Activated CD8-positive, alpha-beta memory T cell treated with anti-CD3 and anti-CD28 coated beads for 36 hours (primary cell): ENCODE results near the gene BMPR2. TPM values are rescaled to one million over a fixed set of nuclear protein-coding genes. Genes with fewer than 3 reads are reported as not detected.
"Not testable (repeated sequence)": the region's sequence is repeated elsewhere in the genome, so short reads cannot be mapped to it uniquely, and the experiment has no call there.

Source experiments
- CTCF ChIA-PET: fragments of 350-600 bp; sonication (Branson Sonifier 250); formaldehyde crosslinking; loops from one replicate; lab custom pipeline; 2021; ENCODE audit warnings: antibody characterized with exemption; lab: Charles Lee
- POLR2A ChIA-PET: fragments of 350-600 bp; sonication (Branson Sonifier 250); formaldehyde crosslinking; loops from one replicate; lab custom pipeline; 2021; ENCODE audit warnings: antibody characterized with exemption; lab: Charles Lee
- total RNA-seq, 2 experiments: library from RNA; stranded (reverse); gene quantifications; one replicate each; pipeline ENCODE4 v1.2.3, GENCODE V29; 2021

Gene BMPR2
- total RNA-seq, 2 experiments from 2014 or later = 9.3 to 9.4 TPM

DNA sequence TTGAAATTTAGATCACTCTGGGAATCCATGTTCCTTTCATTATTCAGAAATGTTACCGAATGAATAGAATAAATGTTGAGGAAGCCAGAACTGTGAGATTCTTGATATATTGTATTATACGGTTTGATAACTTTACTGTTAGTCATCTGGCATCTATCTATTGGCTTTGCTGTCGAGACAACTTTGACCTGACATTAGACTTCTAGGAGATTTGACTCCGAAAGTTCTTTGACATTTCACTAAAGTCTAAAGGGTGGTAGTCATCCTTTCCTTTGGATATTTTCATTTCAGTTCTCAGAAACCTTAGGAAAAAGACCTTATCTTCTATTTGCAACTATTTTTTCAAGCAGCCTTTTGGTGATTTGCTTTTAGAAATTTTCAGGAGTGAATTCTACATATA, 1.9 kb downstream of the BMPR2 start:
- ChIA-PET POLR2A (no interaction called here), CTCF (interaction anchor here (1.4 kb wide), 1 partner anchor 14 kb away, joined by 6 read pairs; no protein-coding TSS in a partner anchor)

DNA sequence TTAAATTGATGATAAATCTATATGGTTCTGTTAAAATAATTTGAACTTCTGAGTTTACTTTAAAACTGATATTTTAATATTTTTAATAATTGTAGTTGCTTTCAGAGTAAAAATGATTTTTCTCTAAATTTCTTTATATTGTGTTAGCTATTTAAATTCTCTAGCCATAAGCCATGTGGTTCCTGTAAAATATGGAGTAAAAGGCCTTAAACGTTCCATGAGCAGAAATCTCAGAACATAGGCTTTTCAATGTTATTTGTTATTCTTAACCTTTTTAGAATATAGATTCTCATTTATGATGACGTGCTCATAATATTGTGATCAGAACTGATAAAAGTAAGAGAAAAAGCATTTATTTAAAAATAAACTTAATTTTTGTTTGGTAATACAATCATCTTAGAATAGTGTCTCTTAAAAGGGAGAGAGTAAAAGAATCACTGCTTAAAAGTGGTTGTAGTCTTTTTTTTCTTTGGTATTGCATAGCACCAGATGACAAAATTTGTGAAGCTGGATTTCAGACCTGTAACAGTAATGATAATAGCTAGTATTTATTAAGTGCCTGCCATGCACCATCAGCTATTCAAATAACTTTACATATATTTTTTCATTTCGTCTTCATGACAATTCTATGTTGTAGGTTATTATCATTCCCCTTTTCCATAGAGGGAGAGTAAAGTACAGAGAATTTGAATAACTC, 2.7 kb downstream of the BMPR2 start:
- CTCF ChIA-PET = interaction anchor here (1.4 kb wide), 1 partner anchor 14 kb away, joined by 6 read pairs; no protein-coding TSS in a partner anchor
- POLR2A ChIA-PET = interaction anchor here (0.6 kb wide), 1 partner anchor 92 kb away, joined by 10 read pairs; no protein-coding TSS in a partner anchor

DNA sequence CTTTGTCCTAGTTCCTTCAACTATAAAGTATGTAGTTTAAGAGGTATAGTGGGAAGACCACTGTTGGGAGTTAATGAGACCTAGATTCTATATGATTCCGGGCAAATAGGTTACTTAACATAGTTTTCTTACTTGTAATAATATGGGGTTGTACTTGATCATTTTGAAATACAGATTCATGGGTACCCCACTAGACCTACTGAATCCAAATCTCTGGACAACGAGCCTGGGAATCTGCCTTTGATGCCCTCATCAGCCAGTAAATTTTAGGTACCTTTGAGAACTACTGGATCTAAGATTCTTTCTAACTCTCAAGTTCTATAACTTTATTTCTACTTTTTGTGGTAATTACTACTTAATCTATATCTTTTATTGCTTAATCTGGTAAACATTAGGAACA, 6.6 kb downstream of the BMPR2 start:
- CTCF ChIA-PET = no interaction called here

DNA sequence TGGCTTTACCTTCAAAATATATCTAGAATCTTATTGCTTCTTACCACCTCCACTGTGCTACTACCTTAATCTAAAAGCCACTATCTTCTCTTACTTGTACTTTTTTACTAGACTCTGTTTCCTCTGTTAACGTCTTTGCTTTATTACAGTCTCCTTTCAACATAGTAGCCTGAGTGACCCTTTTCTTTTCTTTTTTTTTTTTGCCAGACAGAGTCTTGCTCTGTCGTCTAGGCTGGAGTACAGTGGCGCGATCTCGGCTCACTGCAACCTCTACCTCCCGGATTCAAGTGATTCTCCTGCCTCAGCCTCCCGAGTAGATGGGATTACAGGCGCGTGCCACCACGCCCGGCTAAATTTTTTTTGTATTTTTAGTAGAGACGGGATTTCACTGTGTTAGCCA, 10.4 kb downstream of the BMPR2 start:
- CTCF ChIA-PET, POLR2A ChIA-PET: not testable (repeated sequence)

More for the DNA sequence above, 6.6 kb downstream of the BMPR2 start:
- POLR2A ChIA-PET = no interaction called here

DNA sequence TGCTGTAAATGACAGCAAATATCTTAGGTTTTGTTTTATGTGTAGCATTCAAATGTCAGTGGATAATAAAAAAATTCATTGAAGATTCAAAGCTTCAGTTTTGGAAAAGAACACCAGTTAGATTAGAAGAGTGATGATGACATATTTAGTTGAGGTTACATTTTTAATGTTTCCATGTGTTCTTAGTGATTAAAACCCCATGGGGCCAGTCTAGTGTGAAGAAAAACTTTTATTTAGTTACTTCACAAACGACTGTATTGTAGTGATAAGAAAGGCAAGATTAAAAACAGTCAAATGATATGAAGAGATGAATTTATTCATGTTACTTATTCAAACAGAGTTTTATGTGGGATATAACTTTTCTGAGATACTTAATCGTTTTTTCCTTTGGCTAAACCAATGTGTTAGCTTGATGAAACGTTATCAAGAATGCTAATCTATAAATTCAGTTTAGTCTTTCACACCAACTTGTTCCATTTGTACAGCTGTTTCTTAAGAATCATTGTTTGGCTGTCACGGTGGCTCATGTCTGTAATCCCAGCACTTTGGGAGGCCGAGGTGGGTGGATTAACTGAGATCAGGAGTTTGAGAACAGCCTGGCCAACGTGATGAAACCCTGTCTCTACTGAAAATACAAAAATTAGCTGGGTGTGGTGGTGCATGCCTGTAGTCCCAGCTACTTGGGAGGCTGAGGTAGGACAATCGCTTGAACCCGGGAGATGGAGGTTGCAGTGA, 11.6 kb downstream of the BMPR2 start:
- POLR2A ChIA-PET = no interaction called here
- CTCF ChIA-PET = interaction anchor here (0.7 to 0.9 kb wide), 2 partner anchors 73 to 158 kb away, joined by 3 to 5 read pairs; no protein-coding TSS in a partner anchor

DNA sequence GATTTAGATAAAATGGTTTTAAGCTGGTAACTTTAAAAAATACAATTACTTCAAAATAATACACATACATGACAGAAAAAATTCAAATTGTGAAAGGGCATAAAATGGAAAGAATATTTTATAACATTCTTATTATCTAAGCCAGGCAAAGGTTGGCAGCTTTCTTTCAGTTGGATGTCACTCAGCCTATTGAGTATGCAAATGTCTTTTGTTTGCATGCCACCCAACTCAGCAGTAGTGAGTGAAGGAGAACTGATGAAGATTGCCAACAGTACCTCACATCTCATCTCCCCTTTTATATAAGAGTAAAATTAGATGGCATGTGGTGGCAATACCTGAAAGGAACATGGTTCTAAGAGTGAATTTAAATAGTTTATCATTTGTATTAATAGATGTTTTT, 24.8 kb downstream of the BMPR2 start:
- CTCF ChIA-PET = no interaction called here

DNA sequence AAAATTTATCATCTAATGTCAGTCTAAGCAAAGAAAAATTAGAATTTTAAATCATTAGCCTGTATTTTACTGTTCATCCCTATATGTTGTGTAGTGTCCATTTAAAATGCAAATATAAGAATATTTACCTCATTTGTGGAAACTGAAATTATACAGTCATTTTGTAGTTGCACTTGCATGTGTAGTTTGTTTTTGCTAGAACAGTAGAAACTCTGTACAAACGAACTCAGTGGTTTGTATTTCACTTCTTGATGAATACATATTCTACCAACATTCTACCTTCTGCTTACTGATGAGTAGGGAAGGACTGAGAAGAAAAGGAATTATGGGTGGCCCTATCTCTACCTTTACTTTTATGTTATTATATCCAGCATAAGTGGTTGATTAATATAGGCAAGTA, 29.7 kb downstream of the BMPR2 start:
- POLR2A ChIA-PET = no interaction called here

More for the DNA sequence above, 24.8 kb downstream of the BMPR2 start:
- POLR2A ChIA-PET = no interaction called here

DNA sequence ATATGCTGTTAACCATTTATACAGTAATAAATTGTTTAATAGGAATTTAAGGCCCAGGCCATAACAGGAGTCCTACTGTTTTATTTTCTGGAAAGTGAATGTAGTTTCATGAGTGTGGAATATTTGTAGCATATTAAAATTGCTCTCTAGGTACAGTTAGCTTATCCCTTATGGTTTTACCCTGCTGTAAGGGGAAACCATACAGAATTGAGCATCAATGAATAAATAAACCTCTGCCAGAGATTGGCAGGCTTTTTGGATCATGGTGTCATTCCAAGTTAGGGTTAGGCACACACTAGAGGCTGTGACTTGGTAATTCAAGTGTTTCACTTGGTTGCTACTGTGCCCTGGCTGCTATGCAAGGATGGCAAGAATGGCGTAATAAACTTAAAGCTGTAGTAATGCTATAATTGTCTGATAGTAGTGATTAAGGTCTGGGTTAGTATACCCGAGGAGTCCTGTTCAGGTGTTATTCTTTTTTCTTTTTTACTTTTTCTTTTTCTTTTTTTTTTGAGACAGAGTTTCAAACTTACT, 30.4 kb downstream of the BMPR2 start:
- ChIA-PET CTCF (no interaction called here), POLR2A (no interaction called here)

More for the DNA sequence above, 29.7 kb downstream of the BMPR2 start:
- CTCF ChIA-PET = no interaction called here

DNA sequence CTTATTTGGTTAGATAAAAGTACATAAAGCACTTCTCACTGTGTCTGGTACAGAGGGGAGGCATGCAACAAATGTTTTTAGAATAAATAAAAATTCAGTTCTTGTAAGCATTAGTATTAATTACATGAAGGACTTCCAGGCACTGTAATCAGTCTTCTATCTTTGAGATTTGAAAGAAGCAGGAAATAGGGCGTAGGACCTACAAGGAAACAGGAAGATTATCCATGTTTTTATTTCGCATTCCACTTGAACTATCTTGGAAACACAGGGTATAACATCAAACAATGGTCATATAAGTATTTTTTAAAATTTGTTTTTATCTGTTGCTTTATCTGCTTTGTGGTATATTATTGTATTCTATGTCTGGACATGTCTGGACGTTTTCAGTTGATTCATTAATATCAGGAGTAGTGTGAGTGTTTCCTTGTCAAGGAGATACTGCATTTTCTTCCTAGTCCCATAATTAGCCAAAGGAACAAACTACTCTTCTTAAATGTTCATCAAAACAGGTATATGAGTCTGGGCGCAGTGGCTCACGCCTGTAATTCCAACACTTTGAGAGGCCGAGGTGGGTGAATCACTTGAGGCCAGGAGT, 32.5 kb downstream of the BMPR2 start:
- ChIA-PET CTCF (no interaction called here), POLR2A (no interaction called here)

DNA sequence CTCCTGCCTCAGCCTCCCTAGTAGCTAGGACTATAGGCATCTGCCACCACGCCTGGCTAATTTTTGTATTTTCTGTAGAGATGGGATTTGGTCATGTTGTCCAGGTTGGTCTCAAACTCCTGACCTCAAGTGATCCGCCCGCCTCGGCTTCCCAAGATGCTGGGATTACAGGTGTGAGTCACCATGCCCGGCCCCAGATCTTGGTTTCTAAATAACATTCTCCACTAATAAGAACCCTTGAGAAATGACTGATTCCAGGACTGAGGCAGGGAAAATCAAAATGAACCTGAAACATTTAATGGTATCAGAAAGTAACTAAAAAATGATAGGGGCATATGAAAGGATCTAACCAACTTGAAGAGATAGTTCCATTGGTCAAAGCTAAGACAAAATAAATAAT, 34.0 kb downstream of the BMPR2 start:
- ChIA-PET POLR2A (no interaction called here), CTCF (no interaction called here)

DNA sequence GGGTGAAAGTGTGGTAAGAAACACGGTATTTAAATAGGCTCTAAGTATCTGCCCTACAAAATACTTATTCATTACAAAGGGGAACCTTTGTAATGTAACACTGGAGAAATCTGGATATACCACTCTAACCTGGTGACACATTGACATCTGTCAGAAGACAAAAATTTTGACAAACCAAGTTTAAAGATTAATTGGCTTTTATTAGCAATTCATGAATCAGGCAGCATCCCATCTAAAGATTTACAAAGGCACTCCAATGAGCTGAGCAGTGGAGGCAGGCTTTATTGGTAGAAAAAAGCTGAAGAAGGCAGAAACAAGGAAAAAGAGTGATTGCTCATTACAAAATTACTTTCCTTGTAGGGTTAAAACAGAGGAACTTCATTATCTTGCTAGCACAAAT, 35.0 kb downstream of the BMPR2 start:
- POLR2A ChIA-PET = no interaction called here
- CTCF ChIA-PET = no interaction called here

DNA sequence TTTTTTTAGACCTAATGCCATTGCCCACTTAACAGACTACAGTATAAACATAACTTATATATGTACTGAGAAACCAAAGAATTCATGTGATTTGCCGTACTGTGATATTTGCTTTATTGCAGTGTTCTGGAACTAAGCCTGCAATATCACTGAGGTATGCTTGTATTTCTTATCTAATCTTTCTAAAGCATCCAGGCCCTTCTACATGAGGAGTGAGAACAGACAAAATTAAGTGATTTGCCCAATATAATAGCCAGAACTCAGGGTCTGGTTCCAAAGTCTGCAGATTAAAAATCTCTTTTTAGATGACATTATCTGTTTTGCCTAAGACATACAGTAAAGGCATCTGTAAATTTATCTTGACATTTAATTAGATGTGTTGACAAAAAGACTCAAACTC, 41.9 kb downstream of the BMPR2 start:
- CTCF ChIA-PET = no interaction called here
- POLR2A ChIA-PET = no interaction called here

DNA sequence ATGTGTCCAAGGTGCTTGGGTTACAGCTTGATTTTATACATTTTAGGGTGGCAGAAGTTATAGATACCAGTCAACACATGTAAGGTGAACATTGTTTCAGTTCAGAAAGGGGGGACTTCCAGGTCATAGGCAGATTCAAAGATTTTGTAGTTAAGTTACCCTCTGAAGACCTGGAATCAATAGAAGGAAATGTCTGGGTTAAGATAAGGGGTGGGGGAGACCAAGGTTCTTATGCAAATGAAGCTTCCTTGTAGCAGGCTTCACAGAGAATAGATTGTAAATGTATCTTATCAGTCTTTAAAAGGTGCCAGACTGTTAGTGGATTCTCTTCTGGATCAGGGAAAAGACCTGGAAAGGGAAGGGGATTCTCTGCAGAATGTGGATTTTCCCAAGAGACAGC, 42.4 kb downstream of the BMPR2 start:
- CTCF ChIA-PET = no interaction called here
- POLR2A ChIA-PET = no interaction called here

DNA sequence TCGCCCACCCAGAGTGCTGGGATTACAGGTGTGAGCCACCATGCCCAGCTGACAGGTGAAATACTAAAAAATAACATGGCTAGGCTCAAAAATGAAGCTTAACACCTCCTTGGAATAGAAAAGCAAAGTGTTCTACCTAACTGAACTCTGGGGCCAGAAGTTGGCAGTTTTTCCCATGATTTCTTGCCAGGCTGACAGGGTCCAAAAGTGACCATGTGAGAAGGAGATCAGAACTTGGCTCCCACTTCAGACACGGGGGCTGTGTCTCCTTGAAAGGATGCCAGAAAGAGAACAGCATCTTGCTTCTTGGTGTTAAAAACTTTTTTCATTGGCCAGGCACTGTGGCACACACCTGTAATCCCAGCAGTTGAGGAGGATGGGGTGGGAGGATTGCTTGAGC, 47.0 kb downstream of the BMPR2 start:
- POLR2A ChIA-PET = no interaction called here
- CTCF ChIA-PET = no interaction called here

DNA sequence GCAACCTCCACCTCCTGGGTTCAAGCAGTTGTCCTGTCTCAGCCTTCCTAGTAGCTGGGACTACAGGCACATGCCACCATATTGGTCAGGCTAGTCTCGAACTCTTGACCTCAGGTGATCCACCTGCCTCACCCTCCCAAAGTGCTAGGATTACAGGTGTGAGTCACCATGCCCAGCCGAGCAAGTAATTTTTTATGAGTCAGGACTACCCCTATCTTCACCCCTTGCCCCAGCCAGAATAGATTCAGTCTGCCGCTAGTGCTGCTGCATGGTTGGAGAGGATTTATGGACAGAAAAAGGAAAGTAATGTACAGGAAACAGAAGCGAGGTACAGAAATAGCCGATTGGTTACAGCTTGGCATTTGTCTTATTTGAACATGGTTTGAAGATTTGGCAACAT, 48.9 kb downstream of the BMPR2 start:
- ChIA-PET CTCF (interaction anchor here (0.8 kb wide), 1 partner anchor 9 kb away, joined by 3 read pairs; no protein-coding TSS in a partner anchor), POLR2A (no interaction called here)

DNA sequence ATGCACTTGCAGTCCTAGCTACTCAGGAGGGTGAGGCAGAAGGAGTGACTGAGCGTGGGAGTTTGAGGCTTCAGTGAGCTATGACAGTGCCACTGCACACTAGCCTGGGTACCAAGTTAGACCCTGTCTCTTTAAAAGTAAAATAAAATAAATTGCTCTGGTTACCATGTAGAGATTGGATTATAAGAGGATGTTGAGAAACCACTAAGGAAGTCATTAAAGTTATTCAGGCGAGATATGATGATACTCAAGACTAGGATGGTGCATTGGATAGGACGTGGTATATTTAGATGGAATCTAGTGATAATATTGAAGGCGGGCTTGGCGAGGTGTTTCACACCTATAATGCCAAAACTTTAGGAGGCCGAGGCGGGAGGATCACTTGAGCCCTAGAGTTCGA, 50.6 kb downstream of the BMPR2 start:
- ChIA-PET CTCF (interaction anchor here (0.7 kb wide), 3 partner anchors 53 to 673 kb away, joined by 3 read pairs; no protein-coding TSS in a partner anchor), POLR2A (no interaction called here)

DNA sequence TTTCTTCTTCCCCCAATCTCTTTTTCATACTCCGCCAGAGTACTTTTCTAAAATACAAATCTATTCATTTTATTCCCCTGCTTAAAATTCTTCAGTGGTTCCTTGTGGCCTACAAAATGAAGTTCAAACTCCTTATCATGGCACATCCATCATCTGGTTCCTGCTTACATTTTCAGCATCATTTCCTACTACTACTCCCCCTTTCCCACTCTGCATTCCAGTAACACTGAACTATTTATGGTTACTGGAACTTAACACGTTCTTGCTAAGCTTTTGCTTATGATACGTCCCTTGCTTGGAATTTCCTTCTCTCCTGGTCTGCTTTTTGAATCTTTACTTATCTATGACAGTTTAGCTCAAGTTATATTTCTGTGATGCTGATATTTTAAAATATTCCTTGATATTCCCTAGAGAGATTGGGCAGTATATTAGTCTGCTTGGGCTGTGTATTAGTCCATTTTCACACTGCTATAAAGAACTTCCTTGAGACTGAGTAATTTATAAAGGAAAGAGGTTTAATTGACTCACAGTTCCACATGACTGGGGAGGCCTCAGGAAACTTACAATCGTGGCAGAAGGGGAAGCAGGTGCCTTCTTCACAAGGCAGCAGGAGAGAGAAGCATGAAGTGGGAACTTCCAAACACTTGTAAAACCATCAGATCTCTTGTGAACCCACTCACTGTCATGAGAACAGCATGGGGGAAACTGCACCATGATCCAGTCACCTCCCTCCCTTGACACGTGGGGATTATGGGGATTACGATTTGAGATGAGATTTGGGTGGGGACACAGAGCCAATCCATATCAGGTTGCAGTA, 53.2 kb downstream of the BMPR2 start:
- POLR2A ChIA-PET = no interaction called here
- CTCF ChIA-PET = no interaction called here

DNA sequence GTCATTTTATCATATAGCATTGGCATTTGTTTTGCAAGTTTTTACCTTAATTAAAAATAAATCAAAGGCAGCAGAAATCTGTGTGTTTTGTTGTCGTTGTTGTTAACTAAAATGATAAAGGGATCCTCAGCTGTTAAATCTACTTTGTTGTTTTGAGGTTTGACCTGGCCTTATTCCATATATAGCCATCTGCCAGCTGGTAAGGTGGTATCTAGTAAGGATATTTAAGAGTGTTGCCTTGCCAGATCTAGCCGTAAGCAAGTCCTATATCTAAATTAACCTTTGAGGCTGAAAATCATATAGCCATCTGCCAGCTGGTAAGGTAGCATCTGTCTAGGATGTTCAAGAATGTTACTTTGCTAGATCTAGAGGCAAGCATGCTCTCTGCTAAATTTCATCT, 56.6 kb downstream of the BMPR2 start:
- ChIA-PET CTCF (no interaction called here), POLR2A (no interaction called here)

DNA sequence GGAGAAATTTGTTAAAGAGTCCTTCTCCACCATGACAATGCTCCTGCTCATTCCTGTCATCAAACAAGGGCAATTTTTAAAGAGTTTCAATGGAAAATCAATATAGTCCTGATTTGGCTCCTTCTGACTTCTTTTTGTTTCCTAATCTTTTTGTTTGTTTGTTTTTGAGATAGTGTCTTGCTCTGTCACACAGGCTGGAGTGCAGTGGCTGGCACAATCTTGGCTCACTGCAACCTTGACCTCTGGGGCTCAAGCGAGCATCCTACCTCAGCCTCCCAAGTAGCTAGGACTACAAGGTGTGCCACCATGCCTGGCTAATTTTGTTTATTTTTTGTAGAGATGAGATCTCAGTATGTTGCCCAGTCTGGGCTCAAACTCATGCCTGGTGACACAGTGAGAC, 58.3 kb downstream of the BMPR2 start:
- ChIA-PET POLR2A (no interaction called here), CTCF (interaction anchor here (0.9 kb wide), 1 partner anchor 9 kb away, joined by 3 read pairs; no protein-coding TSS in a partner anchor)
